H1 (cell line): ENCODE data around the gene NETO1. TPM values are rescaled to one million over a fixed set of nuclear protein-coding genes. Genes with fewer than 3 reads are reported as not detected.
A peak's percentile ranks its signal among the peaks of the same experiment; 100 is the strongest.

Experiments
- CTCF ChIA-PET: fragments of 300-600 bp; sonication (Branson Sonifier 250); formaldehyde crosslinking; loops from one replicate; lab custom pipeline; 2021; ENCODE audit not compliant: partially characterized antibody; lab: Charles Lee
- POLR2A ChIA-PET: fragments of 300-600 bp; sonication (Branson Sonifier 250); formaldehyde crosslinking; loops from one replicate; lab custom pipeline; 2021; ENCODE audit warnings: inconsistent platforms; ENCODE audit not compliant: partially characterized antibody; lab: Charles Lee
- DNase-seq, 2 experiments: peaks; one replicate each; pipeline versions ENCODE4 v3.0.0 to v3.0.0-alpha.2; 2010 to 2022; ENCODE audit warnings: low spot score in 2 of 2, low read depth in 1 of 2, mixed read lengths in 1 of 2
- FAIRE-seq: peaks from 2 replicates; lab custom pipeline; 2011; peaks lifted over from hg19 to GRCh38; lab: Jason Lieb, UNC
- H2AFZ ChIP-seq: 2 replicates; pipeline ENCODE4 v1.8.1; 2012; ENCODE audit warnings: low read length, inconsistent platforms
- H2AK5ac ChIP-seq: 2 replicates; pipeline ENCODE4 v1.6.1; 2013; ENCODE audit warnings: low read depth, low read length
- H2BK120ac ChIP-seq: replicated peaks from 2 replicates; pipeline ENCODE3; 2013; ENCODE audit warnings: low read depth, low read length, inconsistent platforms
- H2BK12ac ChIP-seq: 2 replicates; pipeline ENCODE4 v1.6.1; 2013; ENCODE audit warnings: low read depth, low read length
- H2BK15ac ChIP-seq: 2 replicates; pipeline ENCODE4 v1.6.1; 2013; ENCODE audit warnings: low read length
- H2BK20ac ChIP-seq: 2 replicates; pipeline ENCODE4 v1.6.1; 2013; ENCODE audit warnings: low read length
- H2BK5ac ChIP-seq: 2 replicates; pipeline ENCODE4 v1.6.1; 2013; ENCODE audit warnings: low read depth, low read length
- H3K14ac ChIP-seq: 2 replicates; pipeline ENCODE4 v1.6.1; 2013; ENCODE audit warnings: inconsistent platforms; ENCODE audit not compliant: insufficient read length
- H3K18ac ChIP-seq: 2 replicates; pipeline ENCODE4 v1.6.1; 2013; ENCODE audit warnings: low read length; ENCODE audit errors: extremely low read depth
- H3K23ac ChIP-seq: 2 replicates; pipeline ENCODE4 v1.6.1; 2013; ENCODE audit warnings: inconsistent platforms; ENCODE audit not compliant: insufficient read length
- H3K23me2 ChIP-seq: 2 replicates; pipeline ENCODE4 v1.6.1; 2013; ENCODE audit warnings: low read depth, low read length
- H3K27ac ChIP-seq: 2 replicates; pipeline ENCODE4 v1.6.1; 2011; ENCODE audit warnings: low read depth, low read length, inconsistent platforms
- H3K27me3 ChIP-seq, 4 experiments: replicated peaks in 1 of 4; 1 replicate in 1 of 4; 2 replicates in 3 of 4; pipeline versions ENCODE4 v1.6.1 to v1.8.1; 2011 to 2013; ENCODE audit warnings: low read length in 3 of 4, mild to moderate bottlenecking in 3 of 4, inconsistent platforms in 2 of 4, mixed read lengths in 2 of 4, moderate library complexity in 1 of 4; ENCODE audit not compliant: control insufficient read depth in 3 of 4, insufficient read depth in 3 of 4; ENCODE audit errors: extremely low read depth in 1 of 4
- H3K36me3 ChIP-seq, 4 experiments: 2 replicates each; pipeline versions ENCODE4 v1.6.1 to v1.8.1; 2011 to 2013; ENCODE audit warnings: mild to moderate bottlenecking in 4 of 4, low read length in 3 of 4, moderate library complexity in 2 of 4, control low read depth in 1 of 4, inconsistent platforms in 1 of 4; ENCODE audit not compliant: insufficient read depth in 4 of 4, control insufficient read depth in 2 of 4
- H3K4ac ChIP-seq: replicated peaks from 2 replicates; pipeline ENCODE3; 2013; ENCODE audit warnings: low read length, low read depth, mixed read lengths, inconsistent platforms; ENCODE audit not compliant: insufficient read length
- H3K4me1 ChIP-seq, 4 experiments: replicated peaks in 1 of 4; 1 replicate in 1 of 4; 2 replicates in 3 of 4; pipeline versions ENCODE4 v1.6.1 to v1.8.1; 2011 to 2013; ENCODE audit warnings: low read length in 3 of 4, inconsistent platforms in 2 of 4, mixed read lengths in 1 of 4; ENCODE audit not compliant: insufficient read depth in 4 of 4, control insufficient read depth in 3 of 4
- H3K4me2 ChIP-seq, 2 experiments: 2 replicates each; pipeline versions ENCODE4 v1.6.1 to v1.8.1; 2011 to 2013; ENCODE audit warnings: low read depth in 2 of 2, low read length in 2 of 2, control low read depth in 1 of 2, inconsistent platforms in 1 of 2, mild to moderate bottlenecking in 1 of 2; ENCODE audit not compliant: insufficient read depth in 1 of 2
- H3K4me3 ChIP-seq, 4 experiments: fragments of 200-600, 300-600 bp in 1 of 4; sonication (generic), shearing (Covaris generic), sonication (Bioruptor Twin) in 1 of 4; 2 replicates each; pipeline versions ENCODE4 v1.5.1 to v1.8.1; 2011 to 2016; ENCODE audit warnings: low read length in 4 of 4, low read depth in 3 of 4, control low read depth in 2 of 4, inconsistent platforms in 2 of 4, mild to moderate bottlenecking in 2 of 4, mixed read lengths in 1 of 4, moderate library complexity in 1 of 4; ENCODE audit not compliant: insufficient read depth in 2 of 4; ENCODE audit errors: extremely low read depth in 1 of 4
- H3K56ac ChIP-seq: replicated peaks from 2 replicates; pipeline ENCODE3; 2013; ENCODE audit warnings: low read depth, mild to moderate bottlenecking, mixed read lengths, low read length, inconsistent platforms; ENCODE audit not compliant: insufficient read length
- H3K79me1 ChIP-seq: 2 replicates; pipeline ENCODE4 v1.6.1; 2013; ENCODE audit warnings: low read depth, low read length, control low read depth
- H3K79me2 ChIP-seq, 2 experiments: 2 replicates each; pipeline versions ENCODE4 v1.6.1 to v1.8.1; 2012 to 2013; ENCODE audit warnings: low read length in 2 of 2, mild to moderate bottlenecking in 2 of 2, inconsistent platforms in 1 of 2; ENCODE audit not compliant: insufficient read depth in 2 of 2, control insufficient read depth in 1 of 2
- H3K9ac ChIP-seq, 4 experiments: replicated peaks in 1 of 4; 1 replicate in 1 of 4; 2 replicates in 3 of 4; pipeline versions ENCODE4 v1.6.1 to v1.8.1; 2011 to 2013; ENCODE audit warnings: low read depth in 3 of 4, low read length in 3 of 4, control low read depth in 2 of 4, mild to moderate bottlenecking in 2 of 4, moderate library complexity in 2 of 4, inconsistent platforms in 1 of 4; ENCODE audit errors: extremely low read depth in 1 of 4
- H3K9me3 ChIP-seq, 2 experiments: 2 replicates each; pipeline versions ENCODE4 v1.6.1 to v1.8.1; 2012 to 2013; ENCODE audit warnings: mild to moderate bottlenecking in 2 of 2, moderate library complexity in 2 of 2, control low read depth in 1 of 2, inconsistent platforms in 1 of 2, low read depth in 1 of 2, low read length in 1 of 2, mixed read lengths in 1 of 2; ENCODE audit not compliant: insufficient read depth in 2 of 2
- H4K20me1 ChIP-seq, 2 experiments: replicated peaks in 1 of 2; 2 replicates each; pipeline versions ENCODE3 to v1.8.1; 2011 to 2013; ENCODE audit warnings: inconsistent platforms in 2 of 2, low read length in 2 of 2, mild to moderate bottlenecking in 1 of 2; ENCODE audit not compliant: insufficient read depth in 2 of 2, control insufficient read depth in 1 of 2
- H4K5ac ChIP-seq: 2 replicates; pipeline ENCODE4 v1.6.1; 2013; ENCODE audit warnings: low read length, low read depth, mixed read lengths, inconsistent platforms; ENCODE audit not compliant: insufficient read length
- H4K8ac ChIP-seq: 2 replicates; pipeline ENCODE4 v1.8.0; 2013; ENCODE audit warnings: mild to moderate bottlenecking, moderate library complexity, low read length, inconsistent platforms; ENCODE audit not compliant: insufficient read depth; ENCODE audit errors: extremely low read depth
- H4K91ac ChIP-seq: replicated peaks from 2 replicates; pipeline ENCODE3; 2013; ENCODE audit warnings: low read length, mixed read lengths, inconsistent platforms; ENCODE audit not compliant: insufficient read length
- CEBPB ChIP-seq: IDR thresholded peaks from 2 replicates; pipeline ENCODE4 v1.6.1; 2012; ENCODE audit warnings: low read depth, low read length
- CTCF ChIP-seq, 3 experiments: IDR thresholded peaks; 1 replicate in 2 of 3; 2 replicates in 1 of 3; pipeline versions ENCODE4 v1.5.1 to v1.6.1; 2011; ENCODE audit warnings: low read length in 3 of 3, mild to moderate bottlenecking in 3 of 3, inconsistent platforms in 2 of 3, low read depth in 1 of 3, moderate library complexity in 1 of 3; ENCODE audit not compliant: insufficient read depth in 1 of 3; ENCODE audit errors: control extremely low read depth in 1 of 3
- RAD21 ChIP-seq, 2 experiments: IDR thresholded peaks in 1 of 2; conservative IDR thresholded peaks in 1 of 2; 2 replicates each; pipeline ENCODE4 v1.6.1; 2011; ENCODE audit warnings: low read depth in 2 of 2, low read length in 2 of 2, improper control_type of control experiment in 1 of 2, inconsistent platforms in 1 of 2, mild to moderate bottlenecking in 1 of 2, moderate library complexity in 1 of 2
- USF2 ChIP-seq: IDR thresholded peaks from 2 replicates; pipeline ENCODE4 v1.6.1; 2011; ENCODE audit warnings: low read length, improper control_type of control experiment
- WGBS, 2 experiments: shearing (Covaris generic) in 1 of 2; methylation state at CpG; one replicate each; pipeline versions ENCODE4 v1.1.6 to v1.1.7; 2013 to 2015; ENCODE audit warnings: low lambda C conversion rate in 2 of 2, mixed read lengths in 2 of 2, inconsistent platforms in 1 of 2, low coverage in 1 of 2, missing lambda C conversion rate in 1 of 2; ENCODE audit not compliant: insufficient replicate concordance in 2 of 2, insufficient coverage in 1 of 2, insufficient read length in 1 of 2; ENCODE audit errors: extremely low coverage in 1 of 2, missing lambda C conversion rate in 1 of 2; 5-methylcytosine and 5-hydroxymethylcytosine counted together
- polyA plus RNA-seq, 7 experiments: library from polyadenylated mRNA; depleted of rRNA in 3 of 7; stranded (reverse) in 5 of 7; unstranded in 2 of 7; fragments of >200 nt in 5 of 7; fragments of 200-250 nt in 2 of 7; gene quantifications; 1 replicate in 5 of 7; 2 replicates in 1 of 7; 4 replicates in 1 of 7; pipeline versions ENCODE4 v1.2.1 to v1.2.3, GENCODE V29; 2011 to 2013; ENCODE audit warnings: missing spikeins in 2 of 7, mixed read lengths in 2 of 7
- total RNA-seq: library from RNA; stranded (reverse); fragmentation: NEBNext Ultra II Directional; extraction: Animal tissue kit (Norgen Biotek cat#: 25700); gene quantifications from 2 replicates; pipeline ENCODE4 v1.2.1, GENCODE V29; 2021

The NETO1 gene
- total and polyA plus RNA-seq, 2 of the 8 experiments (the other 6 are each of a cell fraction or from before 2014, with no cell fraction given): 3.0 to 19.3 TPM

- no peak for FAIRE-seq
- Histone ChIP-seq H2BK15ac (no peak overlapping the region), H3K4me1 (no peaks in the 10 kb centered on the region), H4K91ac (no peak overlapping the region), H3K9ac (no peak overlapping the region), H3K9me3 (no peaks in the 10 kb centered on the region), H3K4ac (no peak overlapping the region), H3K4me2 (no peak overlapping the region), H3K79me2 (no peaks in the 10 kb centered on the region), H3K23ac (no peak overlapping the region), H4K20me1 (no peaks in the 10 kb centered on the region), H3K79me1 (no peaks in the 10 kb centered on the region), H3K14ac (no peak overlapping the region), H2BK12ac (no peak overlapping the region), H2AK5ac (no peak overlapping the region), H3K27me3 (no peaks in the 10 kb centered on the region), H2BK20ac (no peak overlapping the region), H4K5ac (no peak overlapping the region), H2AFZ (no peak overlapping the region), H2BK120ac (no peak overlapping the region), H3K56ac (no peak overlapping the region), H4K8ac (no peak overlapping the region), H3K27ac (no peak overlapping the region), H3K36me3 (no peaks in the 10 kb centered on the region), H3K18ac (no peak overlapping the region), H3K23me2 (no peaks in the 10 kb centered on the region), H3K4me3 (no peak overlapping the region), H2BK5ac (no peak overlapping the region)
- DNase-seq: no peak
- ChIA-PET POLR2A (no interaction called here), CTCF (interaction anchor here (0.6 to 1.7 kb wide), 15 partner anchors 9 to 1851 kb away, joined by 3 to 7 read pairs (median 3); no protein-coding TSS in a partner anchor)
- TF ChIP-seq USF2 (no peak), CTCF (IDR thresholded peaks at IDR 0.05; ENCODE audit: control extremely low read depth in 1 of 3, insufficient read depth in 1 of 3, low read depth in 1 of 3, low read length in 3 of 3) (peak in 2 of 3 experiments; percentile 6 to 55; a peak in 2 of 4 replicates), CEBPB (peak; percentile 89), RAD21 (IDR thresholded peaks at IDR 0.05 in 1 of 2, conservative IDR thresholded peaks at IDR 0.05 in 1 of 2; ENCODE audit: low read depth in 2 of 2, low read length in 2 of 2) (peak; percentile 59 to 70)
- WGBS, 2 experiments: 19% methylated on average over 1 of the region's 1 CpG; no CpG with 5 or more reads in 1 of the 2 experiments
These were observed 166.7 kb downstream of the NETO1 start for GRCh38 chr18:72700961-72701710.
